GM12801 (cell line): ENCODE data around the gene UPF2.

Experiments
- TF ChIP-seq, protein P1 (sequence below): IDR thresholded peaks from one replicate; pipeline ENCODE4 v1.5.1; 2011; ENCODE audit warnings: control low read depth; ENCODE audit not compliant: insufficient read length; ENCODE audit errors: extremely low read depth

Gene UPF2

GRCh38 chr10:12068449-12069269 is 26.1 kb upstream of the UPF2 start, which contains the start of gene DHTKD1:
Gene DHTKD1 (plus strand): TSS chr10:12068954. CDS start chr10:12069034, 80 bp downstream.
- TF ChIP-seq, protein P1, sequence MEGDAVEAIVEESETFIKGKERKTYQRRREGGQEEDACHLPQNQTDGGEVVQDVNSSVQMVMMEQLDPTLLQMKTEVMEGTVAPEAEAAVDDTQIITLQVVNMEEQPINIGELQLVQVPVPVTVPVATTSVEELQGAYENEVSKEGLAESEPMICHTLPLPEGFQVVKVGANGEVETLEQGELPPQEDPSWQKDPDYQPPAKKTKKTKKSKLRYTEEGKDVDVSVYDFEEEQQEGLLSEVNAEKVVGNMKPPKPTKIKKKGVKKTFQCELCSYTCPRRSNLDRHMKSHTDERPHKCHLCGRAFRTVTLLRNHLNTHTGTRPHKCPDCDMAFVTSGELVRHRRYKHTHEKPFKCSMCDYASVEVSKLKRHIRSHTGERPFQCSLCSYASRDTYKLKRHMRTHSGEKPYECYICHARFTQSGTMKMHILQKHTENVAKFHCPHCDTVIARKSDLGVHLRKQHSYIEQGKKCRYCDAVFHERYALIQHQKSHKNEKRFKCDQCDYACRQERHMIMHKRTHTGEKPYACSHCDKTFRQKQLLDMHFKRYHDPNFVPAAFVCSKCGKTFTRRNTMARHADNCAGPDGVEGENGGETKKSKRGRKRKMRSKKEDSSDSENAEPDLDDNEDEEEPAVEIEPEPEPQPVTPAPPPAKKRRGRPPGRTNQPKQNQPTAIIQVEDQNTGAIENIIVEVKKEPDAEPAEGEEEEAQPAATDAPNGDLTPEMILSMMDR = no peak

DNA sequence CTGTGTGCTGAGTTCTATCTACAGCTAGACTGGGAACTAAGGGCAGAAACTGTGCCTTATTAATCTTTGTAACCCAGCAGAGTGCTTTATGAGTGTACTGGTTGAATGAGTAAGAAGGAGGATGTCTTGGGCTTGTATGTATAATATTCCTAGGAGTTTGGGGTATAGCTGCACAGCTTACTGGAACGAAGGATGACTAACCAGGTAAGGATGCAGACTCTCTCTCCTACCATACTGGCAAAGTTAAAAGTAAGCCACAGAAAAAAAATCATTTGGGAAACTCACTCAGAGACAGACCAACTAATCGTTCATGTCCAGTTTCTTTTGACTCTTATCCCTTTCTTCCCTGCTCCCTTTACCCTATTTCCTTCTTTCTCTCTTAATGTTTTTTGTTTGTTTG is 24.7 kb upstream of the UPF2 start:
- TF ChIP-seq, protein P1 = no peak

DNA sequence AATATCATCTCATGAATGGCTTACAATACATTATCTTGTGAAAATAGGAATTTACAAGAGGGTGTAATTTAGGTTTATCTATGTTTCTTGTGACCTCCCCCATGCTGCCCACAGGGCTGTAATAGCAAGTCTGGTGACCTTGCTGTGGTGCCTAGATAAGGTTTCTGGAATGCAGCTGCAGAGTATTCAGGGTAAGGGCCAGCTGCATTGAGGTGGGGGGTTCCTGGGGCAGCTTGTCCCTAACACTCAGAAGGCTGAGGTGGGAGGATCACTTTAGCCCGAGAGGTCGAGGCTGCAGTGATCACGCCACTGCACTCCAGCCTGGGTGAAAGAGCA is 20.8 kb upstream of the UPF2 start:
- TF ChIP-seq, protein P1 = no peak

DNA sequence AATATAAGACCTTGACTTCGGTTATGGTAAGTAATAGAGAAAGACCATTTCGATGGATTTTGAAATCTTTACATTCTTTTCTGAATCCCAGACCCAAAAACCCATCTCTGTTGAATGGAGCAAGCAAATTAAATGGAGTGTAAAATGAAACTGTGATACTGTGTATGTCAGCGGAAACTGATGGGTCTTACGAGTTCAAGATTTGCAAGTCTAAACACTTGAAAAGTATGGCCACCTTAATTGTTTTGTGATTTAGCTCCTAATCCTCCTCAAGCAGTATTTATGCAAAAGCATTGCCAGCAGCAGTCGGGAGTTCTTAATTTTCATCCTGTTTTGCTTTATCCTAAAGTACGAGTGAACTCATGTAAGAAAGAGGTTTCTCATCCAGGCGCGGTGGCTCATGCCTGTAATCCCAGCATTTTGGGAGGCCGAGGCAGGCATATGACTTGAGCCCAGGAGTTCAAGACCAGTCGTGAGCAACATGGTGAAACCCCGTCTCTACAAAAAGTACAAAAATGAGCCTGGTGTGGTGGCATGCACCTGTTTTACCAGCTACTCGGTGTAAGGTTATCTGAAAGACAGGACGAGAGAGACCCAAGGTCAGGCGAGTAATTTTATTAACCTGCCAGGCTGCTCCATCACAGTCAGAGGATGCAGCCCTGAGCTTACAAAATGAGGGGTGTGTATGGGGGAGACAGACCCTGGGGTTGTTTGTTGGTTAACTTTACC is 20.3 kb upstream of the UPF2 start:
- TF ChIP-seq, protein P1 = no peak

DNA sequence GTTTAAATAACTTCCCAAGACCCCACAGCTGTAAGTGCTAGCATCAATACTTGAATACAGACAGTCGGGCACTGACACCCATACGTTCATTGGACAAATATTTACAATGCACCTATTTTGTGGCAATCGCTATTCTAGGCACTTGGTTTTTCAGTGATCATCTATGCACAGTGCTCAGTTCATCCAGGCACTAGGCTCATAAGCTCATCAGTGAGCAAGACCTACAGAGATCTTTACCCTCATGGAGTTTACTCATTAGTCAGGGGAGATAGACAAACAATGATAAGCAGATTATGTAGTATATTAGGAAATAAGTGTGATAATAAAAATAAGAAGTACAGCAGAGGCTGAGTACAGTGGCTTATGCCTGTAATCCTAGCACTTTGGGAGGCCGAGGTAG is 18.5 kb upstream of the UPF2 start:
- TF ChIP-seq, protein P1 = no peak

GRCh38 chr10:12056748-12057147 is 14.1 kb upstream of the UPF2 start:
- TF ChIP-seq, protein P1 = no peak

GRCh38 chr10:12055732-12056131 is 13.1 kb upstream of the UPF2 start:
- TF ChIP-seq, protein P1 = no peak
